SU-DHL-6 (cell line): ENCODE data around the gene MPZL1.

ENCODE experiments used
- EZH2phosphoT487 ChIP-seq: fragments of 200-600 bp; sonication (generic), shearing (Covaris generic); conservative IDR thresholded peaks from 2 replicates; pipeline ENCODE4 v1.6.1; 2018; ENCODE audit warnings: mild to moderate bottlenecking, antibody characterized with exemption, low read length, moderate library complexity, mixed read lengths
- TF ChIP-seq, protein P1 (sequence below): fragments of 200-600 bp; sonication (generic); IDR thresholded peaks from one replicate; pipeline ENCODE4 v1.5.1; 2017; ENCODE audit warnings: antibody characterized with exemption, mild to moderate bottlenecking, low read length, moderate library complexity; ENCODE audit not compliant: insufficient read depth, poor library complexity, severe bottlenecking

GRCh38 chr1:167687919-167688519, 33.8 kb upstream of the MPZL1 start:
- TF ChIP-seq, protein P1, sequence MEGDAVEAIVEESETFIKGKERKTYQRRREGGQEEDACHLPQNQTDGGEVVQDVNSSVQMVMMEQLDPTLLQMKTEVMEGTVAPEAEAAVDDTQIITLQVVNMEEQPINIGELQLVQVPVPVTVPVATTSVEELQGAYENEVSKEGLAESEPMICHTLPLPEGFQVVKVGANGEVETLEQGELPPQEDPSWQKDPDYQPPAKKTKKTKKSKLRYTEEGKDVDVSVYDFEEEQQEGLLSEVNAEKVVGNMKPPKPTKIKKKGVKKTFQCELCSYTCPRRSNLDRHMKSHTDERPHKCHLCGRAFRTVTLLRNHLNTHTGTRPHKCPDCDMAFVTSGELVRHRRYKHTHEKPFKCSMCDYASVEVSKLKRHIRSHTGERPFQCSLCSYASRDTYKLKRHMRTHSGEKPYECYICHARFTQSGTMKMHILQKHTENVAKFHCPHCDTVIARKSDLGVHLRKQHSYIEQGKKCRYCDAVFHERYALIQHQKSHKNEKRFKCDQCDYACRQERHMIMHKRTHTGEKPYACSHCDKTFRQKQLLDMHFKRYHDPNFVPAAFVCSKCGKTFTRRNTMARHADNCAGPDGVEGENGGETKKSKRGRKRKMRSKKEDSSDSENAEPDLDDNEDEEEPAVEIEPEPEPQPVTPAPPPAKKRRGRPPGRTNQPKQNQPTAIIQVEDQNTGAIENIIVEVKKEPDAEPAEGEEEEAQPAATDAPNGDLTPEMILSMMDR: peak; percentile 94
- TF ChIP-seq EZH2phosphoT487: no peak
